Ascending aorta (tissue), 2 donors: ENCODE measurements around the gene IHH. TPM values are rescaled to one million over a fixed set of nuclear protein-coding genes. Genes with fewer than 3 reads are reported as not detected.

Source experiments
- DNase-seq, 2 donors: peaks; one replicate each; pipeline ENCODE4 v3.0.0-alpha.2; 2019; ENCODE audit warnings: low spot score in 2 of 2
- H3K27ac ChIP-seq, 2 donors: fragments of 200-600 bp; sonication (generic); one replicate each; pipeline ENCODE4 v1.5.1; 2016 to 2017; ENCODE audit warnings: mild to moderate bottlenecking in 1 of 2
- H3K27me3 ChIP-seq: fragments of 200-600 bp; sonication (generic); one replicate; pipeline ENCODE4 v1.5.1; 2017
- H3K36me3 ChIP-seq, 2 donors: fragments of 200-600 bp; sonication (generic); one replicate each; pipeline ENCODE4 v1.5.1; 2016
- H3K4me1 ChIP-seq, 2 donors: fragments of 200-600 bp; sonication (generic); one replicate each; pipeline ENCODE4 v1.5.1; 2016 to 2017; ENCODE audit warnings: mild to moderate bottlenecking in 1 of 2
- H3K4me3 ChIP-seq, 2 donors: fragments of 200-600 bp; sonication (generic); one replicate each; pipeline ENCODE4 v1.5.1; 2016 to 2017; ENCODE audit warnings: mild to moderate bottlenecking in 1 of 2
- H3K9me3 ChIP-seq, 2 donors: fragments of 200-600 bp; sonication (generic); one replicate each; pipeline ENCODE4 v1.5.1; 2016
- intact Hi-C: fragments of 100-400 bp; cut with DNase I; formaldehyde crosslinking; loops from one replicate; pipeline ENCODE4 v1.15.1; 2023
- total RNA-seq: library from RNA; depleted of rRNA; stranded (reverse); fragments of >200 nt; gene quantifications from one replicate; pipeline ENCODE4 v1.1.0, GENCODE V29; 2016
- TF ChIP-seq, protein P1 (sequence below), 3 experiments: fragments of 200-600 bp in 2 of 3; fragments of 450-650 bp in 1 of 3; sonication (generic) in 2 of 3; IDR thresholded peaks; one replicate each; pipeline ENCODE4 v1.5.1; 2016 to 2019; ENCODE audit warnings: antibody characterized with exemption in 3 of 3, mild to moderate bottlenecking in 1 of 3, moderate library complexity in 1 of 3

IHH gene
- not detected for total RNA-seq

DNA sequence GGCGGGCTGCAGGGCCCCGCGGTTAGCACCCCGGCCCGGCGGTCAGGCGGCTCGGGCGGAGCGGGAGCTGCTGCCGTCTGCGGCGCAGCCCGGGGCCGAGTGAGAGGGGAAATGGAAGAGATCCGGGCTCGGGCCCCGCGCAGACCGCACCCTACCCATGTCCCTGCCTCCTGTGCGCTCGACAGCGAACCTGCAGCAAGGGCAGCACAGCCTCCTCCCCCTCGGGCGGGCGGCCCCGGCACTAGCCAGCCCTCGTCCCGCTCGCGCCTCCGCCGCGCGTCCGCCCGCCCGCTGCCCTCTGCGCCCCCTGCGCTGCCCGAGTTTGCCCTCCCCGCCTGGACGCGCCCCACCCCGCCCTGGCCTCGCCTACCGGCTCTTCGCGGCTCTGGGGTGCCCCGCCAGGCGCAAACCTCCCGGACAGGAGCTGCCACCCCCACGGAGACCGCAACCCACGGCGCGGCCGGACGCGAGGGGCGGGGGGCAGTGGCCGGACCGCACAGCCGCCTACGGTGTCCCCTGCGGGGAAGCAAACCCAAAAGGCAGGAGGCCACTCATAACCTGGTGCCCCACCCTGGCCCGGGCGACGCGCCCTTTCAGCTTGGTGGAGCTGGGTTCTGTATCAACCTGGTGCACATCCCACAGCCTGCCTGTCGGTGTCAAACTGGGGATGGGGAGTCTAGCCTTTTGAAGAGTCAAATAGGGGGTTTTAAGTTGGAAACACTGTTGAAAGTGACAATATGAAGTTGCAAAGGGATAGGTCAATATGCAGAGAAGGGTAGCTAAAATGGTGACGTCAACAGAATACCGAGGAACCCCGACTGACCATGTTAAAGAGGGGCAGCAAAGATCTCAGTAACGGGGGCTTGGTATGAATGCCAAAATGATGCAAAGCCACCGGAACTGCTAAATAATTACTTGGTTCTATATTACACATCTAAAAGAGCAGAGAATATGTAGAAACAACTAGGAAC, at the start of gene IHH:
Gene IHH (minus strand): TSS at position 101 of the 971 bp plus-strand sequence. CDS start 454 bp downstream, outside the sequence.
- intact Hi-C loops = no loop called here
- Histone ChIP-seq H3K27me3 (peaks cover 19% of the 10 kb centered on the region), H3K27ac (no peak within 1 kb of the TSS), H3K36me3 (no peaks in the 10 kb centered on the region), H3K4me3 (peak within 1 kb of the TSS; percentile 50 to 56), H3K4me1 (peaks cover 29 to 31% of the 10 kb centered on the region in 2 donors), H3K9me3 (no peaks in the 10 kb centered on the region)
- no peak for DNase-seq
- TF ChIP-seq, protein P1, sequence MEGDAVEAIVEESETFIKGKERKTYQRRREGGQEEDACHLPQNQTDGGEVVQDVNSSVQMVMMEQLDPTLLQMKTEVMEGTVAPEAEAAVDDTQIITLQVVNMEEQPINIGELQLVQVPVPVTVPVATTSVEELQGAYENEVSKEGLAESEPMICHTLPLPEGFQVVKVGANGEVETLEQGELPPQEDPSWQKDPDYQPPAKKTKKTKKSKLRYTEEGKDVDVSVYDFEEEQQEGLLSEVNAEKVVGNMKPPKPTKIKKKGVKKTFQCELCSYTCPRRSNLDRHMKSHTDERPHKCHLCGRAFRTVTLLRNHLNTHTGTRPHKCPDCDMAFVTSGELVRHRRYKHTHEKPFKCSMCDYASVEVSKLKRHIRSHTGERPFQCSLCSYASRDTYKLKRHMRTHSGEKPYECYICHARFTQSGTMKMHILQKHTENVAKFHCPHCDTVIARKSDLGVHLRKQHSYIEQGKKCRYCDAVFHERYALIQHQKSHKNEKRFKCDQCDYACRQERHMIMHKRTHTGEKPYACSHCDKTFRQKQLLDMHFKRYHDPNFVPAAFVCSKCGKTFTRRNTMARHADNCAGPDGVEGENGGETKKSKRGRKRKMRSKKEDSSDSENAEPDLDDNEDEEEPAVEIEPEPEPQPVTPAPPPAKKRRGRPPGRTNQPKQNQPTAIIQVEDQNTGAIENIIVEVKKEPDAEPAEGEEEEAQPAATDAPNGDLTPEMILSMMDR (IDR thresholded peaks at IDR 0.05) = no peak

DNA sequence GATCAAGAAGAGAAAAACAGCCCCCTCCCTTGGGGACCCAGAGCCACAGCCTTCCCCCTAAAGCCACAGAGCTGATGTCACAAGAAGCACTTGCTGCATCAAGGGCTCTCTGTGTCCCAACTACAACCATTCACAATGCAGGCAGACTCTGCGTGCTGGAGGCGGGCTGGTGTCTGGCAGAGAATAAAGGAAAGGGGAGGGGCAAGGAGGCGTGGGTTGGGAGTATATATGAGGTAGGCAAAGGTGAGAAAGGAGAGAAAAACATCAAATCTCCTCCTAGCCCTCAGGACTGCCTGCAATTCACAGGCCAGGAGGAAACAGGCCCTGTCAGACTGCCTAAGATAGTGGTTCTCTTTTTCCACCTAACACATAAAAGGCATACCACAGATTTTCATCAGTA, 48.8 kb upstream of the IHH start:
- TF ChIP-seq, protein P1 (IDR thresholded peaks at IDR 0.05) = no peak
- Histone ChIP-seq H3K27me3 (no peaks in the 10 kb centered on the region), H3K9me3 (no peaks in the 10 kb centered on the region), H3K4me1 (no peaks in the 10 kb centered on the region), H3K36me3 (no peaks in the 10 kb centered on the region), H3K27ac (no peak overlapping the region), H3K4me3 (no peak overlapping the region)
- no peak for DNase-seq
- intact Hi-C loops = no loop called here

DNA sequence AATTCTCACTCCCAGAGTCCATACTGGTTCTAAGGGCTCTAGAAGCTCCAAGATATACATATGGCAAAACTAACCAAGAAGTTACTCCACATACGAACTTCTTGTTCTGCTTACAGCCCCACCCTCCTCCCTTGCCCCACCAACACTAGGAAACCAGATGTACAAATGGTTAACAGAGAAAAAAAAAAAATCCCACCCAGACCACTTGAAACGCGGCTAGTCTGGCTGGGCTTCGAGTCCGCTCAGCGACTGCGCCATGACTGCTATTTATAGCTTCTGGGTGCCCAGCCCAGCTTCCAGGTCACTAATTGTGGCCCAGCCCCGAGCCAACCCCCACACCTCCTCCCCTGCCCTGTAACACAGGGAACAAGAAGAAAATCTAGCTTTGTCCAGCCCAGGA, 47.0 kb upstream of the IHH start:
- H3K9me3 ChIP-seq = no peaks in the 10 kb centered on the region
- TF ChIP-seq, protein P1 (IDR thresholded peaks at IDR 0.05) = no peak
- H3K4me3 ChIP-seq = no peak overlapping the region
- no peaks in the 10 kb centered on the region for H3K4me1 ChIP-seq
- no peak for DNase-seq
- H3K27me3 ChIP-seq = no peaks in the 10 kb centered on the region
- intact Hi-C loops = no loop called here
- H3K27ac ChIP-seq = no peak overlapping the region
- H3K36me3 ChIP-seq = no peaks in the 10 kb centered on the region

DNA sequence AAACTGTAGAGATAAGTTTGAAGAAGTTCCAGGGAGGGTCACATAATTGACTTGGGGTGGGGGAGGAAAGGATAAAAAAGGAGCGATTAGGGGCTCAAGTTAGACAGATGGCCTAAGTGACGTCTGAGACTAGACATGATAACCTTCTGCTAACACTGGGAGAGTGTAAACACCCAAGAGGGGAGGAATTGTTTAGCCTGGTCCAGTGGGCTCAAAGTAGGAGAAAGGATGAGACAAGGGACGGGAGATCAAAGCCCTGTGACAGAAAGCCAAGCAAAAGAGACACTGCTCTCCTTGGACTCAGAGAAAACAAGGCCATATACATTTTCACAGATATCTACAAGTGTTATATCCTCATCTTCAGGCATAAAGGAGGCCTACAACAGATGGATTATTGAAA, 45.5 kb upstream of the IHH start:
- Histone ChIP-seq H3K4me3 (no peak overlapping the region), H3K9me3 (no peaks in the 10 kb centered on the region), H3K27ac (no peak overlapping the region), H3K4me1 (no peaks in the 10 kb centered on the region), H3K27me3 (no peaks in the 10 kb centered on the region), H3K36me3 (no peaks in the 10 kb centered on the region)
- TF ChIP-seq, protein P1 (IDR thresholded peaks at IDR 0.05) = no peak
- DNase-seq = no peak
- intact Hi-C loops = no loop called here

DNA sequence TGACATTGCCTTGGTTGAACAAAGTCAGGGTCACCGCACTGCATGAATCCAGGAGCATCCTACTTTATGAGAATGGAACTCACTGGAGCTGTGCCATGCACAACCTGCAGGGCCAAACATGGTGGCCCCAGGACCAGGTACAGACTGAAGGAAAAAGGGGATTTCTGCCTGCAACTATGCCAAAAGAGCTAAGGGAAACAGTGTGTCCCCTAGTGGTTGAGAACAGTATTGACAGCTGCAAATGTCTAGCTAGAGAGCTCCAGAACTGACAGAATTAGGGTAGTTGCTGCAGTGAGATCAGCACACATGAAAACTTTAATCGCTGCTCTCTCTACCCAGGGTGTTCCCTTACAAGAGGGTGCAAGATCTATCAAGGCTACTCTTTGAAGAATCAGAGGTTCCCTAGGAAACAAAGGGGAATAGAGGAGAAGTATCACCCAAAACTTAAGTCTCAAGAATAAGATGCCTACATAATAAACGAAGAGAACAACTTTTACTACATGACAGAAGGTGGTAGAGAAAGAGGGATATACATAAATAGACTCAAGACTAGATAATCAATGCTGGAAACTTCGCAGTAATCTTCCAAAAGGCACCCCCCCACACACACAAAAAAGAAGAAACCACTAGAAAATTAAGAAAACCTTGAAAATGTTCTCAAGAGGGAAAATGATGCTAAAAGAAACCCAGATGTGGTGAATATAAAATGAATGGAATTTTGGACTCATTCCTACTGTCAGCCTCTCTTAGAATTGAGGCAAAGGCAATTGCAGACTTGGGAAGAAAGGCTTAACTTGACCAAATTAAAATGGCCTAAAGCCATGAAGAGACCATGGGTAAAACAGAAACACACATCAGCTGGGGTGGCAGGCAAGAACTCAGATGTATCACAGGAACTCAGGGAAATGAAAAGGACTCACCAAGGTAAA, 43.6 kb upstream of the IHH start:
- Histone ChIP-seq H3K36me3 (no peaks in the 10 kb centered on the region), H3K9me3 (no peaks in the 10 kb centered on the region), H3K27me3 (no peaks in the 10 kb centered on the region), H3K4me3 (no peak overlapping the region), H3K27ac (no peak overlapping the region), H3K4me1 (no peaks in the 10 kb centered on the region)
- no peak for DNase-seq
- TF ChIP-seq, protein P1 (IDR thresholded peaks at IDR 0.05) = peak; percentile 17 to 50 (median 31)
- intact Hi-C loops = no loop called here
